ENCODE data around the gene PCP2. TPM values are rescaled to one million over a fixed set of nuclear protein-coding genes. Genes with fewer than 3 reads are reported as not detected.

PCP2 gene
- not detected in 2 replicates for total RNA-seq

GRCh38 chr19:7633698-7634097 is at the start of gene PCP2:
PCP2 (minus strand) TSS chr19:7633719; CDS start chr19:7633457, 262 bp downstream.

GRCh38 chr19:7680606-7681339 is 47.3 kb upstream of the PCP2 start, which contains the start of gene TRAPPC5:
TRAPPC5 (plus strand) TSS chr19:7680833; CDS start chr19:7682254, 1,421 bp downstream.

GRCh38 chr19:7676854-7677253 is 43.3 kb upstream of the PCP2 start, which contains the start of gene MCEMP1:
MCEMP1 (plus strand) TSS chr19:7677090; CDS start chr19:7677121, 31 bp downstream.

GRCh38 chr19:7668842-7669241 is 35.3 kb upstream of the PCP2 start, which contains the start of gene RETN:
RETN (plus strand) TSS chr19:7669049; CDS start chr19:7669327, 278 bp downstream.

DNA sequence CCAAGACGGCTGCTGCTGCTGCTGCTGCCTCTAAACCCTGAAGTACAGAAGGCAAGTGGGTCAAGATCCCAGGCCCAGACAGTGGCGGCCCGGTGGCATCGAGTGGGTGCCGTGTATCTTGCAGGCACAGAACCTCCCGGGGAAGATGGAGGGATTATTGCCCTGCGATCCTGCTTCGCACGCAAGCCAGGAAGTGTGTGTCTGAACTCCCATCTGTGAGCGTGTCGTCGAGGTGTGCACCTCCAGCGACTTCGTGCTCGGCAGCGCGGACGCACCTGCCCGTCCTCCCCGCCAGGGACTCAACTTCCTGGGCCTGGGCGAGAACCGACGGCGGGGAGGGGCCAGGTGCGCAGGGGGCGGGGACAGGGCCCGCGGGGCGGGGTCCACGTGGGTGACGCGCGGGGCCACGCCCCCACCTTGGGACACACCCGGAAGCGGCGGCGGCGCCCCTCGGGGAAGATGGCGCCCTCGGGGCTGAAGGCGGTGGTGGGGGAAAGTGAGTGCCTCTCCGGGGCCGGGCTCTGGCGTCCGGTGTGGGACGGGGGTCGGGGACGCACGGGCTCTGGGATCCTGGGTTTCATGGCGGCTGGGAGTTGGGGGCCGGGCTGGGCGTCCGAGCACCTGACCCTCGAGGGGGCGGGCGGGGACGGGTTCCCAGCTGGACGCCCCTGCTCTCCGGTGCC is 3.3 kb upstream of the PCP2 start, which contains the start of gene STXBP2:
Gene STXBP2, plus strand, starts transcription at position 420 of the 683 bp plus-strand sequence. Its CDS starts 40 bp downstream, at position 460.

DNA sequence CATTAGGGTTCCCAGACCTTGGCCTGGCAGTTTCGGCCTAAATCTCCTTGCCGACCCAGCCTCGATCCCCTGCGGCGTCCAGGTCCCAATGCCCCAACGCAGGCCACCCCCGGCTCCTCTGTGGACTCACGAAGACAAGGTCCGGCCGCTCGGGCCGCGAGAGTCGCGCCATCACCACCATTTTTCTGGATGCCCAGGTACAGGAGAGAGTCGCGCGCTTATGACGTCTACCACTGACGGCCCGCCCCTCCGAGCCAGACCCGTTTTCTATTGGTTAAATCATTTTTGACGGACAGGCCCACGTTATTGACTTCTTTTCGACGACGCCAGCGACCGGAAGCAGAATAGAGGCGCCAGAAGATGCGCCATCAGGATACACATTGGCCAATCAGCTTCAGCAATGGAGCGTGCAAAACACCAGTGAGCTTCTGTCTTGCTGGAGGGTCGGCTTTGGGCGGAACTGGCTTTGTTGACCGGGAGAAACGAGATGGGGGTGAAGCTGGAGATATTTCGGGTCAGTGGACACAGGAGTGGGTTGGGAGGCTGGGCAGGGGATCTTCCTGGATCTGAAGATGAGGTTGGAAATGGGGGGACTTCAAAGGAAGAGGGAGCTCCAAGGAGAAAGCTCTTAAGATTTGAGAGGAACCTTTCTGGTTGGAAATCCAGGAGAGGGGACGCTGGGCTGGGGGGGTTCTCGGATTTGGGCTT is 4.0 kb downstream of the PCP2 start, which contains the start of the genes PET100 and XAB2:
Gene PET100, plus strand, starts transcription at position 447 of the 708 bp plus-strand sequence. Its CDS starts 41 bp downstream, at position 488.
Gene XAB2, minus strand, starts transcription at position 199 of the 708 bp plus-strand sequence. Its CDS starts 18 bp downstream, at position 181.

DNA sequence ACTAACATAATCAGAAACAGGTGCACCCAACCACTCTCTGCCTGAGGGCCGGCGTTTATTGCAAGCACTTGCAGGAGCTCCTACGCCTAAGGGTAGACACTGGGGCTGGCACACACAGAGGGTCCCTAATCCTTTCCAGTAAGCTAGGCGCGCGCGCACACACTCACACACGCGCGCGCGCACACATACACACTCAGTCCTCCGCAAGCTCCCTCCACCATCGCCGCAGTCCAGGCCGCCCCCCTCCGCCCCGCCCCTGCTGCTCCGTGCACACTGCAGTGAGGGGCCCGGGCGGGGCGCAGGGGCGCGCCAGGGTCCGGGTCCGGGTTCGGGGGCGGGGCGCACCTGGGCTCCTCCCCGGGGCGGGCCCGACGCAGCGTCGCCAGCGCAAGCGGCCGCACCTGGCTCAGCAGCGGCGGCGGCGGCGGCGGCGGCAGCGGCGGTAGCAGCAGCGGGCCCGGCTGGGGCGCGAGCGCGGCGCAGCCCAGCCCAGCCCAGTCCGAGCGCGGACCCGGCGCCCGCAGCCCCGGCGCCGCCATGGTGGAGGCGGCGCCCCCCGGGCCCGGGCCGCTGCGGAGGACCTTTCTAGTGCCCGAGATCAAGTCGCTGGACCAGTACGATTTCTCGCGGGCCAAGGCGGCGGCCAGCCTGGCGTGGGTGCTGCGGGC is 37.9 kb downstream of the PCP2 start, which contains the start of gene CAMSAP3:
Gene CAMSAP3, plus strand, starts transcription at position 398 of the 668 bp plus-strand sequence. Its CDS starts 140 bp downstream, at position 538.

Other genes with a start within 250 kb of the PCP2 start
- 1.5 TPM in 2 replicates for gene PEX11G, start 144.7 kb downstream of the PCP2 start, total RNA-seq
- 10.9 and 11.2 TPM in 2 replicates for gene ZNF358, start 117.6 kb downstream of the PCP2 start, total RNA-seq
- gene MCOLN1, start 111.1 kb downstream of the PCP2 start, total RNA-seq: 3.4 and 4.9 TPM in 2 replicates
- 56.2 and 65.2 TPM in 2 replicates for gene PNPLA6, start 98.0 kb downstream of the PCP2 start, total RNA-seq
- gene CAMSAP3, start 37.9 kb downstream of the PCP2 start, total RNA-seq: 0.11 TPM in 1 of 2 replicates, not detected in the other
- 19.0 and 22.6 TPM in 2 replicates for gene XAB2, start 4.2 kb downstream of the PCP2 start, total RNA-seq
- gene PET100, start 3.9 kb downstream of the PCP2 start, total RNA-seq: 34.4 and 36.3 TPM in 2 replicates
- gene STXBP2, start 3.4 kb upstream of the PCP2 start, total RNA-seq: 19.8 and 28.3 TPM in 2 replicates
- gene RETN, start 35.3 kb upstream of the PCP2 start, total RNA-seq: not detected in 2 replicates
- not detected in 2 replicates for gene MCEMP1, start 43.4 kb upstream of the PCP2 start, total RNA-seq
- 111 and 133 TPM in 2 replicates for gene TRAPPC5, start 47.1 kb upstream of the PCP2 start, total RNA-seq
- not detected in 2 replicates for gene FCER2, start 68.4 kb upstream of the PCP2 start, total RNA-seq
- gene CLEC4G, start 98.4 kb upstream of the PCP2 start, total RNA-seq: under 0.01 and 0.76 TPM in 2 replicates
- 0.11 and 0.26 TPM in 2 replicates for gene CD209, start 113.8 kb upstream of the PCP2 start, total RNA-seq
- 146 and 160 TPM in 2 replicates for gene CLEC4M, start 129.5 kb upstream of the PCP2 start, total RNA-seq
- 6.8 and 7.3 TPM in 2 replicates for gene EVI5L, start 196.5 kb upstream of the PCP2 start, total RNA-seq
- not detected in 2 replicates for gene PRR36, start 240.7 kb upstream of the PCP2 start, total RNA-seq

All from dermis lymphatic vessel endothelial cell (primary cell).